OCI-M2 (cell line): ENCODE measurements around the gene MRTFB.
A peak's percentile ranks its signal among the peaks of the same experiment; 100 is the strongest.

Source experiments
- DNase-seq: peaks from one replicate; lab custom pipeline; 2025; ENCODE audit not compliant: unreplicated experiment; lab: John Stamatoyannopoulos, UW

MRTFB gene

DNA sequence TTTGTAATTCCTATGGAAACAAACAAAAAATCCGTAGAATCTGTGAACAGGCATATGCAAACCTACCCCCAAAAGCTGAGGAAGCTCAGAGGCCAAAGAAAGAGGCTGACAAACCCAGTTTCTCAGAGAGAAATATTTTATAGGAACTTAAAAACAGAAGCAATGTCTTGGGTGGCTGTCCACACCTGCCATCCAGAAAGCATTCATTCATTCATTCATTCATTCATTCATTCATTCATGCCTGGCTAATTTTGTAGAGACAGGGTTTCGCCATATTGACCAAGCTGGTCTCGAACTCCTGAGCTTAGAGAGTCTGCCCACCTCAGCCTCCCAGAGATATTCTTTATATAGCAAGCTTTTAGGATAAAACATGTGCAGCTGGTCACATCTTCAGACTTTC lies 154.3 kb downstream of the MRTFB start:
- no peak for DNase-seq

DNA sequence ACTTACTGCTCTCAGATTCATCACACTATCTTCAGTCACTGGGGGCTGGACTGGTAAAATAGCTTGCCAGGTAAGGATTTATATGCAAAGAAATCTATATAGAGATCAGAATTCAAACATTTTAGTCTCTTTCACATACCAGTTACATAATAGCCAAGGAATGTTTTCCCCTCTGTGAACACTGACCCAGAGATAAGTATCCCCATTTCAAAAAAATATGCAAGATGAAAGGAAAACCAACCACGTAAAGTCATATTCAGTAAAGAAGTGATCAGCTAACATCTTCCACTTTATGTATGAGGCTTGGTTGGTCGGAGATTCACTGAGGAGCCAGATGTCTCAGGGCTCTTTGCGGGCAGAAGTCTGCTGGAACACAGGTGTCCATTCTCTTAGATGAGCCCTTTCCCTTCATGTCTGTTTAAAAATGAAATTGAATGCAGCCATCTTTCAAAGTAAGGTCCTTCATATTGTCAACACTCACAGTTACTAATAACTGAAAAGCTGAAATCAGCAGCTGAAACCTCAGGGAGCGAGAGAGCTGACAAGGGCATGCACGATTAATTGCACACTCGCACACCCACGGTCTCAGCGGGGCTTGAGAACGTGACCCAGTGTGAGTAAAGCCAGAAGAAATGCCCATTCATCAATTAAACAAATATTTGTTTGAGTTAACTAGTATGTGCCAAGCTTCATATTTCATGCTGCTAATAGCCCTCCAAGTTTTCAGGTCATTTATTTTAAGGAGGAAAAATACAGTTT lies 161.2 kb downstream of the MRTFB start:
- DNase-seq = no peak

DNA sequence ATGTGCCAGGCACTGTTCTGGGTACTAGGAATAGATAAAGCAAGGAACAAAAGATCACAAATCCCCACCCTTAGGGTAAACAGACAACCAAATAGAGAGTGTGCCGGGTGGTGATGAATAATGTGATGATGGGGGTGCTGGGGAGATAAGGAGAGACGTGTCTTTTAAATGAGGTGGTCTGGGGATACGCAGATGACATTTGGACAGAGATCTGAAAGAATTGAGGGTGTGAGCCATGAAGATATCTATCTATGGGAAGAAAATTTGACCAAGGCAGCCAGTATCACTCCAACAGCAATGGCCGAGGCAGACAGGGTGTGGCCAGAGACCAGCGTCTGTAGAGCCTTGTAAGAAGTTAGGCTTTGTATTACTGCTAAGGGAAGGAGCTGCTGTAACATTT lies 165.3 kb downstream of the MRTFB start:
- DNase-seq = no peak

DNA sequence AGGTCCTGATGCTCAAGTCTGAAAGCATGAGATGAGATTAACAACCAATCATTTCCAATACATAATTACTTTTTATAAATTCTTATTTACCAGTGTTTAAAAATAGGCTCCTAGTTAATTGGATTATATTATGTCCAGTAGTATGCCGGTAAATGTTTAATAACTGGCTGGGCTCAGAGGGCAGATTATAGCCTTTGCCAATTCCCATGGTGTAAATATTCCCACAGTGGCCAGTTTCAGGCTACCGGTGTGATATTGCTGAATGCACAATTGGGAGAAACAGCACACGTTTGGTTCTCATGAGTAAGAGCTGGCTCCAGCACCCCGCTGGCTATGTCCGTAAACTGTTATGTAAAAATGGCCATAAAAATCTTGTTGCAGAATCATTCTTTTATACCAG lies 167.6 kb downstream of the MRTFB start:
- DNase-seq = no peak

DNA sequence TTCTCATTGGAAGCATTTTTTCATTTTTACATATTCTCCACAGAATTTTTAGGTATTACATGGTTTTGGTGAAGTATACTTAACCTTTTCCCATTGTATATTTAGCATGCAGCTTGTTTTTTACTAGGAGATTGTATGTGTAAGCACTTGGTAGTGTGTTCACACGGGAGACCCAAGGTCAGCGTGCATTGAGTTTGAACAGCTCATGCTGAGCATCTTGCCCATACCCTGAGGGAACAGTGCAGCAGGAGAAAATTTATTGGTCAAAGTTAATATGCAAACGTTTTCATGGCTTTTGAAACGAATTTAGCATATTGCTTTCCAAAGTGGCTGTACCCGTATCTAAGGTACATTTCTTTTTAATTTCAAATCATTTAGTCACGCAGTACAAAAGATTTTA lies 168.7 kb downstream of the MRTFB start:
- no peak for DNase-seq

DNA sequence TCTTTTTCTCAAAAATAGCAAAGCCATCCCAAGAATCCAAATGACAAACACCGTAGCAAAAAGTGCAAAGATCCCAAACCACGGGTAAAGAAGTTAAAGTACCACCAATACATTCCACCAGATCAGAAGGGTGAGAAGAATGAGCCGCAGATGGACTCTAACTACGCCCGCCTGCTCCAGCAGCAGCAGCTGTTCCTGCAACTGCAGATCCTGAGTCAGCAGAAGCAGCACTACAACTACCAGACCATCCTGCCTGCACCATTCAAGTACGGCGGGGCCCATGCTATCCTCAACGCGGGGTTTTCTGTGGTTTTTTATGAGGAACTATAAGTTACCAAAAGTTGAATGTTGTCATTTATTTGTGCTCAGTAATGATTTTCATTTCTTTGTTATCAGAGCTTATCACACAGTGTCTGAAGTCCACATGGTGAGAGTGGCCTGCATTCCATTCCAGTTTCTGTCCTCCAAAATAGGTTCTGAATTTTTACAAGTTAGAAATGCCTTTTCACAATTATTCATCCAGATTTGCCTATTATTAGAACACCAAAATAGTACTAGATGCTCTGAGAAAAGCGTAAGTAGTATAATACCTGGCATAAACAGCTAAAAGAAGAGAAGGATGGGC lies 169.2 kb downstream of the MRTFB start:
- DNase-seq = no peak

DNA sequence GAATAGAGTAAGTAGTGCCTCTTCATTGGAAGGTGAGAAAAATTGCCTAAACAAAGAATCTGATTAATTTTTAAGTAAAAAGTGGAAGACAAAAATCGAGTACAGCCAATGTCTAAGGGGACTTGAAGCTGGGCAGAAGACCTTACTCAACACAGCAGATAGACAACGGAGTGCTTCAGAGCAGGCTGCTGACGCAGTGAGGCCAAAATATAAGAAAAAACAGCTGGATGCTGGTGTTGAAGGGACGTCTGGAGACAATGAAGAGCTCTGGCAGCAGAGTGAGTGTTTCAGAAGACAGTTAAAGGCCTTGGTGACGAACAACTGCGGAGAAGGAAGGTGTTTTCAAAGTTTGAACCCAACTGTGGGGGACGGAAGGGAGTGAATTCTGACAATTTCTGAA lies 169.8 kb downstream of the MRTFB start:
- no peak for DNase-seq

DNA sequence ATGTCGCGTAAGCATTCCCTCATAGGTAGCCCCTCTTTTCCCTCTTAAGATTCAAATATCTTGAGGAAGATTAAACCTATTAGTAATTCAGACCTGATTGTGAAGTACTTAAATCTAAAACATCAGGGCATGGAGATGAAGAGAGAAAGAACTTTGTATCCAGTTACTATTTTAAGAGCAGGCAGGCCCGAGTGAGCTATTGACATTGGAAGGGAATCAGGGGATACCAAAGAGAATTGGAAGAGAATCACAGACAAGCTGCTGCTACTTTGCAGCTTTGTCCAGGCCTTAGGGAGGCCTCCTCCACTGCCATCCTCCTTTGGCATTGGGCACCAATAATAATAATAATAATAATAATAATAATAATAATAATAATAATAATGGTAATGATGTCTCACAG lies 170.5 kb downstream of the MRTFB start:
- DNase-seq = no peak

DNA sequence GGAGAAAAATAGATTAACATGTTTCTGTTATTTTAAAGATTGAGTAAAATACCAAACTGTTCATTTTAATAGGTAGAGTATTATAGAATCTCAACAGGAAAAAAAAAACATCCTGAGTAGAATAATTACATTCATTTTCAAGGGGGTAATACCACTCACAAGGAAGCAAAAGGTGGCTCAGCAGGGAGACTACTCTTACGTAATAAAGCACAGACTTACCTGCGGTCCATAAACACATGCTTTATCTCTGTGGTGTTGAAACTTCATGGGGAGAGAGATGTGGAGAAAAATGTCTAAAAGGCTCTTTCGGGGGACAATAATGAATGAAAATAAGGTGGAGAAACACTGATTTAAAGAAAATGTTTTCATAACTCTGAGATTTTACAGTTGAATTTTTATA lies 171.7 kb downstream of the MRTFB start:
- no peak for DNase-seq

DNA sequence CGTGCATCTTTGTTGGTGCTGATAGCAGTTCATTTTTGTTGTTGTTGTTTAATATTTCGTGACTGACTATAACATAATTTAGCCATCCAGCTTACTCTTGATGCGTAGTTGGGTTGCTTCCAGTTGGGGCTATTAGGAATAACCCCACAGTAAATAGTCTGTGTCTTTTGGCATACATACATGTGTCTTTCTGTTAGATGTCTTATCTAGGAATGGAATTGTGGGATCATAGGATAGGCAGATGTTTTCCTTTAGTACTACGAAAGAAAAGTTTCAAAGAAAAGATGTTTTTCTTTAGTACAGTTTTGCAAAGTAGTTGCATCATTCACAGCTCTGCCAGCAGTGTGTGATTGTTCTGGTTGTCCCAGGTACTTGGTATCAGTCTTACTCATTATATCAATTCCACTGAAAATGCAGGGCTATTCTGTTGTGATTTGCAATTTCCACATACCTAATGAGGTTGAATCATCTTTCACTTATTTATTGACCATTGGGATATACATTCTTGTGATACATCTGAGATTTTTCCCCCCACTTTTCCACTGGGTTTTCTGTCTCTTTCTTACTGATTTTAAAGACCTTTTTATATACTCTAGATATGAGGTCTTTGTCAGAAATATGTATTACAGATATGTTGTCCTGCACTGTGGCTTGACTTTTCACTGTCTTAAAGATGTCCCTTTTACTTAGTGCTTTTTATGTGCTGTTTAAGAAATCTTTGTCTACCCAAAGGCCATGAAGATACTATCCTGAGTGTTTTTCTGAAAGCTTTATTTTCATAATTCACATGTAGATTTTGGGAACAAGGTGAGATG lies 173.3 kb downstream of the MRTFB start:
- no peak for DNase-seq

DNA sequence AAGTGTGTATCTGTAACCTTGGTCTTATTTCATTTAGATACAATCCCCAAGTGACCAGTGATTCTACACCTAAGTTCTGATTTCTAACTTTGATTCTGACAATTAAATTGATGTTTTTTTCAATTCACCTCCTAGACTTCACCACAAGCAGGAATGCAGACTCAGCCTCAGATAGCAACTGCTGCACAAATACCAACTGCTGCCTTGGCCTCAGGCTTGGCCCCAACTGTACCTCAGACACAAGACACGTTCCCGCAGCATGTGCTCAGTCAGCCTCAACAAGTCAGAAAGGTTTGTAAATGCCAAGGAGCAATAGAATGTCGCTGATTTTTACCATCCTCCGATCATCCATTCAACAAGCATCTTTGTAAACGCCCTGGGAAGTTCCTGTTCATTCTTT lies 177.7 kb downstream of the MRTFB start:
- DNase-seq = no peak

DNA sequence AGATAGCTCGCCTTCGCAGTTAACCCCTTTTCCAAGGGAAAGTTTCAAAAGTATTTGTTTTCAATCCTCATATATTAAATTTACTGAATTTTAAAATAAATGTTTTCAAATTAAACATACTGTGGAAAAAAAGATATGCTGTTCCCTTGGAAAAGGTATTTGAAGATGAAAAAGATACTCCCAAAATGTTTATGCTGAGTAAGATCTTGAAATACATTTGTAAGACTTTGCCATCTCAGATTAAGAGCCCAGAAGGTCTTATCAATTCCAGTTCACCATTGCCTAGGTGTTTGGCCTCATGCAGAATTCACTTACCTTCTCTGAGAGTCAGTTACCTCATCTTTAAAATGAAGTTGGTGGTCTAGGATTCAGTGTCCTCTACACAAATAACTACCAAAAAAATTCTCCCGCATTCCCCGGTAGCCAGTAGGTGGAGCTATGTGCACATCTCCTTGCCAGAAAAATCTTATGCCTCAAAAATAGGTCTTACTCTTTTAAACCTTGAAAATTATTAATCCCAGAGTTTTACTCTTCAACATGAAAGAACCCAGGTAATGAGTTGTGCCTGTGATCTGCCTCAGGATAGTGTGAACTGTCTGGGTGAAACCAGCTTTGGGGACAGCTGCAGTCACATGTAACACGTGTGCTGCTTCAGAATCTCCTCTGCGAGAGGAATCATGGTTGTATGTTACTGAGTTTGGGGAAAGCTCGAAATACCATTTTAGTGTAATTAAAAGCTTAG lies 178.3 kb downstream of the MRTFB start:
- DNase-seq = peak; percentile 7

DNA sequence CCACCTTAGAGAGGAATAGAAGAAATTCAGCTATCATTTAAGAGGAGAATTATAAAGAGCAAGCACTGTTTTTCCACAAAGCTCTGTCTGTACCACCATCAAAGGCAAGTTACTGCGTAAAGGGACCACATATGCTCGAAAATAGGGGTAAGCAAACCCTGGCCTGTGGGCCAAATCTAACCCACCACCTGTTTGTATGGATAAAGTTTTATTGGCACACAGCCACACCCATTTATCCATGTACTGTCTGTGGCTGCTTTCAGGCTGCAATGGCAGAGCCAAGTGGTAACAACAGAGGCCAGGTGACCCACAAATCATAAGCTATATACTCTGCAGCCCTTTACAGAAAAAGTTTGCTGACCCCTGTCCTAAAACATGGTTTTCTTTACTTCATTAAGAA lies 180.3 kb downstream of the MRTFB start:
- no peak for DNase-seq

DNA sequence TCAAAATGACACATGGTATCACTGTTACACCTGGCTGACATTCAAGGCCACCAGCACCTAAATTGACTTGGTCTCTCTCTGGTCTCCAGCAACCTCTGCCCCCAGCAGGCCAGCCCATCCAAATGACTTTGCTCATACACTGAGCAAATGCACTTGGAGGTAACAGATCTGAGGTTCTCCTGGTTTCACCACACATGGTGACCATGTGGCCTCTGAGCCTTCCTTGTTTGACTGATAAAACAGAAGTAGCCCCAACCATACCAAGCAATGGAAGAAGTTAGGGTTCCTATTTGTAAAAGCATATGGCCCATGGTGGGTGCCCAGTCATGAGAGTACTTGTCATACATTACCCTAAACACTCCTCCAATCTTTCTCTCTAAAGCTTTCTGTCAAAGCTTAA lies 181.7 kb downstream of the MRTFB start:
- DNase-seq = no peak

DNA sequence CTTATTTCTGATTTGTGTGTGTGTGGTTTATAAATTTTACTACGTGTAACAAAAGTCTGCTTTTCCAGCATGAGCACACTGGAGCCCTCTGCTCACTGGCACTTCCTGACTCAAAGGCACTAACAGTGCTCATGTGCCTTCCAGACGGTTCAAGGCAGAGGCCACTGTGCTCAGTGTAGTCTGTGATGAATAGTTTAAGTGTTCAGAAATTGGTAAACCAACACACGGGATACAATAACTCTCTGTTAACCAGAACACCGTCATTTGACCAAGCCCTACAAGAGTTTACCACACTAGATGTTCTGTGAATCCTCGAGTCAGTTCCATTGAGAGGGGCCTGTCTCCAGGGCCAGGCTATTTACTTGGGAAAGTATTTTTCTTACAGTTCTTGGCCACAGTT lies 191.9 kb downstream of the MRTFB start:
- no peak for DNase-seq

DNA sequence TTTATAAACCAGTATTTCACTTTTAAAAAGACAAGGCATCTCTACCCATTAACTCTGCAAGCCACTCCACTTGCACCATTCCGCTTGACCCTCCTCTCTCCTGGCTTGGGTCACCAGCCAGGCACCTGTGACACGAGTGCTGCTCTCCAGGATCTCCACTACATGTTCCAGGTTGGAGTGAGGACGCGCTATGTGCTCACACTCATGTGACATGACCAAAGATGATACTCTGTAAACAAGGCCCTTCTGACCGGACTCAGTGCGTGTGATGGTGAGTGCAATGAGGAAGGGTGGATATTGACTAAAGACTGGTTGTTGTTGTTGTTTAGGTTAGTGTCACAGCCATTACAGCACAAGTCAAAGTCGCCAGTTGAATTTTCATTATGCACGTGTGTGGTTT lies 192.7 kb downstream of the MRTFB start:
- DNase-seq = no peak

DNA sequence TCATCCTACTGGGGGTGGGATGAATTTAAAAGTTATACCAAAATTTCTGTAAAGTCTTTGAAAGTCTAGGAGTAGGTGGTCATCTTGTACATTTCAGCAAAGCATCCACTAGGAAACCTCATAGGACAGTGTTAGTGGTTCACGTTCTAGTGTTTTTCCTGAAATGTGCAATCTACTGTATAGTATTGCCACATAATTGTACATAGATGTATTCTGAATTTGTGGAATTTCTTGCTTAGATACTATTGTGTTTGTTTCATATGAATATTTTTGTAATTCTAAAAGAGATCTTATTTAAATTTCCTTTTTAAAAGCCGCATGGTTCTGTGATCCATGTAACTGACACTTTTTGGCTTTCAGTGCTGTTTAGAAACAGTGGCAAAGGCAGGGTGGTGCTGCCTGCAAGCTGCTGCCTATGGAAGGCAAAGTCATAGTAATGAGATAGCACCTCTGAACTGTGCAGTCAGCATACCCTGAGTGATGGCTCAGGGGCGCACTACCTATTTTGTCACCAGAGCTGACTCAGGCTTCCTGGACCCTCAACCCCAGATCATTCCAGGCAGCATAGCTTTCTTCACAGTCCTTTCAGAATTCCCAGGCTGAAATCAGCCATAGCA lies 193.3 kb downstream of the MRTFB start:
- DNase-seq = no peak

DNA sequence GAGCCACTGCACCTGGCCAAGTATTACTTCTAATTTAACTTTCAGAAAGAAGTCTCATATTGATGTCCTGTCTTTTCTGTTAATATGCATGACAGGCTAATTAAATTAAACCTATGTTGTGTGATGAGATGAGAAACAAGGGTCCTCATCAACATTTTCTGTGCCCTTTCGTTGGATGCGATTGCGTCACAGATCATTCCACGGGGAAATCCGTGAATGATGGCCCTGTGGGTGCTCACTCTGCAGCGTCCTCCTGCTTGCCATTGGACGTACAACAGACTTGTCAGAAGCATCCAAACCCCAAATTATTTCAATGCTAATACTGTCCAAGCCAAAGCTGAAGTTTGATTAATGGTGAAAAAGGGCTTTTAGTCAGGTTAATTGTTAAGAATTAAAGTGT lies 197.0 kb downstream of the MRTFB start:
- no peak for DNase-seq

DNA sequence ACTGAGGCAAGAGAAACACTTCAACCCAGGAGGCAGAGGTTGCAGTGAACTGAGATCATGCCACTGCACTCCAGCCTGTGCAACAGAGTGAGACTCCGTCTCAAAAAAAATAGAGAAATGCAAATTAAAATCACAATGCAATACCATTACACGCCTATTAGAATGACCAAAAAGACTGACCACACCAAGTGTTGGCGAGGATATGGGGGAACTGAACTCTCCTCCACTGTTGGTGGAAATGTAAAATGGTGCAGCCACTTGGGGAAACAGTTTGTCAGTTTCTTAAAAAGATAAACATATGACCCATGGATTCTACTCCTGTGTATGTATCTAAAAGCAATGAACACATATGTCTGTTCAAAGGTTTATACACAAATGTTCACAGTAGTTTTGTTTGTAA lies 204.8 kb downstream of the MRTFB start:
- DNase-seq = no peak

DNA sequence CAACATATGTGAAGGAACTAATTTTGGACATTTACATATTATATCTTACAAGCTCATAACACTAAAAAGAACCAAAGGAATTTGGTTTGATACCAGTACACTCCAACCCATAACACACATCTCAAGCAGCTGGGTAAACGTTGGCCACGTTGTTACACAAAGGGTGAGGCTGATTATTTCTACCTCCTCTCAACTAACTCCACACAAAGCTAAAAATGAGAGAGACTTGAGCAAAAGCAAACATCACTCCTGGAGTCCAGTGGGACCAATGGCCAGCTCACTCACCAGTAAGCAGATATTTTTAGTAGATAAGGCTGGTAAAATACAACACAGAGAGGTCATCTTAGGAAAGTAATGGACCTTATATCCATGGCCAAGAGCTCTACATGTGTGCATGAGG lies 207.6 kb downstream of the MRTFB start:
- DNase-seq = no peak

DNA sequence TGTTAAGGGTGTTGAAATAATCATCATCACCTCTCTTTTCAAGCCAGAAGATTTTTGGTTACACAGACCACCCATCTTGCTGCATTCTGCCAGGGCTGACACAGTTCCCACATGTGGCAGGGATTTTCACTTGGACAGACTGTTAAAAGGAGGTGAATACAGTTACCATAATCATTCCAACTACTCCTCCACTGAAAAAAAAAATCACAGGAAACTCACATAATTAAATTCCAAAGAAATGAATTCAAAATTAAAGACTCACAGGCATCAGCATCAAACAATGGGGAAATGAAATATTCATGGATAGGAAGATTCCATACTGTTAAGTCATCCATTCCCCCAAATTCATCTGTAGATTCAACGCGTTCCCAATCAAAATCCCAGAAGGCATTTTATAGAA lies 209.4 kb downstream of the MRTFB start:
- DNase-seq = no peak
